AG10803 (cell line): ENCODE data around the gene MET.

Experiments used
- DNase-seq: peaks from one replicate; pipeline ENCODE4 v3.0.0; 2010; ENCODE audit warnings: low read depth
- H3K4me3 ChIP-seq: 2 replicates; pipeline ENCODE4 v1.5.1; 2011; ENCODE audit warnings: mild to moderate bottlenecking, low read length, control low read depth
- CTCF ChIP-seq: conservative IDR thresholded peaks from 2 replicates; pipeline ENCODE4 v1.5.1; 2011; ENCODE audit warnings: mild to moderate bottlenecking, low read length, control low read depth, inconsistent platforms

Gene MET

GRCh38 chr7:116706668-116707126 is 34.7 kb downstream of the MET start:
- peak; percentile 65 for DNase-seq
- TF ChIP-seq CTCF, result no peak
- H3K4me3 ChIP-seq, result peak overlapping the region; percentile 39

- H3K4me3 ChIP-seq, result no peak overlapping the region
- DNase-seq, result no peak
- no peak for TF ChIP-seq CTCF
These were observed 35.3 kb downstream of the MET start for GRCh38 chr7:116707289-116707688.

GRCh38 chr7:116708248-116708647 is 36.3 kb downstream of the MET start:
- DNase-seq, result peak; percentile 53
- H3K4me3 ChIP-seq, result no peak overlapping the region
- no peak for TF ChIP-seq CTCF

- no peak overlapping the region for H3K4me3 ChIP-seq
- TF ChIP-seq CTCF, result no peak
- no peak for DNase-seq
These were observed 36.9 kb downstream of the MET start for GRCh38 chr7:116708861-116709260.

- DNase-seq, result no peak
- no peak for TF ChIP-seq CTCF
- H3K4me3 ChIP-seq, result no peak overlapping the region
These were observed 37.3 kb downstream of the MET start for GRCh38 chr7:116709336-116709735.

GRCh38 chr7:116710764-116711452 is 38.9 kb downstream of the MET start:
- TF ChIP-seq CTCF, result no peak
- no peak overlapping the region for H3K4me3 ChIP-seq
- DNase-seq, result no peak

- no peak for TF ChIP-seq CTCF
- DNase-seq, result no peak
These were observed 39.8 kb downstream of the MET start for GRCh38 chr7:116711790-116712189.

More at GRCh38 chr7:116711790-116712189, 39.8 kb downstream of the MET start:
- H3K4me3 ChIP-seq, result no peak overlapping the region
